Body of pancreas (tissue), 4 donors: Measurements from ENCODE around the gene OR5J2.

Experiments
- POLR2A ChIP-seq, 3 donors: fragments of 450-650 bp; IDR thresholded peaks; one replicate each; pipeline ENCODE4 v1.6.1; 2016; ENCODE audit warnings: antibody characterized with exemption in 3 of 3, mild to moderate bottlenecking in 2 of 3
- TF ChIP-seq, protein P1 (sequence below), 7 experiments: fragments of 450-650 bp in 4 of 7; fragments of 200-600 bp in 3 of 7; sonication (generic) in 3 of 7; IDR thresholded peaks; one replicate each; pipeline ENCODE4 v1.5.1; 2016 to 2019; ENCODE audit warnings: antibody characterized with exemption in 7 of 7

GRCh38 chr11:56214537-56214936 lies 38.1 kb downstream of the OR5J2 start:
- TF ChIP-seq, protein P1, sequence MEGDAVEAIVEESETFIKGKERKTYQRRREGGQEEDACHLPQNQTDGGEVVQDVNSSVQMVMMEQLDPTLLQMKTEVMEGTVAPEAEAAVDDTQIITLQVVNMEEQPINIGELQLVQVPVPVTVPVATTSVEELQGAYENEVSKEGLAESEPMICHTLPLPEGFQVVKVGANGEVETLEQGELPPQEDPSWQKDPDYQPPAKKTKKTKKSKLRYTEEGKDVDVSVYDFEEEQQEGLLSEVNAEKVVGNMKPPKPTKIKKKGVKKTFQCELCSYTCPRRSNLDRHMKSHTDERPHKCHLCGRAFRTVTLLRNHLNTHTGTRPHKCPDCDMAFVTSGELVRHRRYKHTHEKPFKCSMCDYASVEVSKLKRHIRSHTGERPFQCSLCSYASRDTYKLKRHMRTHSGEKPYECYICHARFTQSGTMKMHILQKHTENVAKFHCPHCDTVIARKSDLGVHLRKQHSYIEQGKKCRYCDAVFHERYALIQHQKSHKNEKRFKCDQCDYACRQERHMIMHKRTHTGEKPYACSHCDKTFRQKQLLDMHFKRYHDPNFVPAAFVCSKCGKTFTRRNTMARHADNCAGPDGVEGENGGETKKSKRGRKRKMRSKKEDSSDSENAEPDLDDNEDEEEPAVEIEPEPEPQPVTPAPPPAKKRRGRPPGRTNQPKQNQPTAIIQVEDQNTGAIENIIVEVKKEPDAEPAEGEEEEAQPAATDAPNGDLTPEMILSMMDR (IDR thresholded peaks at IDR 0.05) = no peak
- TF ChIP-seq POLR2A (IDR thresholded peaks at IDR 0.05) = no peak
